Lung (tissue), 12 donors: Measurements from ENCODE around the gene AK9. TPM values are rescaled to one million over a fixed set of nuclear protein-coding genes. Genes with fewer than 3 reads are reported as not detected.

Source experiments
- ATAC-seq: fragments of 200-7000 bp; cut with Tn5 transposase; one replicate; pipeline ENCODE4 v1.9.1; 2020; ENCODE audit warnings: moderate number of reproducible peaks; ENCODE audit not compliant: insufficient read depth, low FRiP score
- DNase-seq, 3 donors: peaks; one replicate each; pipeline ENCODE4 v3.0.0-alpha.2; 2013 to 2017
- H3K27ac ChIP-seq, 2 donors: one replicate each; pipeline ENCODE4 v1.5.1; 2013; ENCODE audit warnings: mild to moderate bottlenecking in 2 of 2, moderate library complexity in 2 of 2, control low read depth in 1 of 2, inconsistent platforms in 1 of 2, low read depth in 1 of 2, low read length in 1 of 2
- H3K27me3 ChIP-seq, 3 donors: one replicate each; pipeline ENCODE4 v1.5.1; 2013; ENCODE audit warnings: low read length in 2 of 3; ENCODE audit not compliant: control insufficient read depth in 3 of 3, insufficient read depth in 3 of 3
- H3K36me3 ChIP-seq, 4 donors: one replicate each; pipeline ENCODE4 v1.5.1; 2013; ENCODE audit warnings: low read length in 4 of 4, mild to moderate bottlenecking in 1 of 4, moderate library complexity in 1 of 4; ENCODE audit not compliant: control insufficient read depth in 4 of 4, insufficient read depth in 4 of 4
- H3K4me1 ChIP-seq, 5 donors: one replicate each; pipeline ENCODE4 v1.5.1; 2013; ENCODE audit warnings: low read length in 5 of 5, mild to moderate bottlenecking in 2 of 5, moderate library complexity in 1 of 5; ENCODE audit not compliant: control insufficient read depth in 5 of 5, insufficient read depth in 5 of 5
- H3K4me3 ChIP-seq: one replicate; pipeline ENCODE4 v1.5.1; 2013; ENCODE audit warnings: mild to moderate bottlenecking, control low read depth, moderate library complexity
- H3K9ac ChIP-seq, 2 donors: one replicate each; pipeline ENCODE4 v1.5.1; 2013; ENCODE audit warnings: low read length in 2 of 2, control low read depth in 1 of 2; ENCODE audit not compliant: insufficient read depth in 1 of 2
- H3K9me3 ChIP-seq, 4 donors: one replicate each; pipeline ENCODE4 v1.5.1; 2013; ENCODE audit warnings: low read length in 3 of 4, mild to moderate bottlenecking in 1 of 4, moderate library complexity in 1 of 4; ENCODE audit not compliant: control insufficient read depth in 4 of 4, insufficient read depth in 3 of 4
- CTCF ChIP-seq: IDR thresholded peaks from 2 replicates; pipeline ENCODE4 v1.5.1; 2012; ENCODE audit warnings: mild to moderate bottlenecking; ENCODE audit errors: control extremely low read depth, extremely low read depth
- WGBS, 2 donors: extraction: QIAGEN DNeasy Blood & Tissue Kit; methylation state at CpG; one replicate each; pipeline ENCODE4 v1.1.7; 2013; 5-methylcytosine and 5-hydroxymethylcytosine counted together
- polyA plus RNA-seq, 2 donors: library from polyadenylated mRNA; stranded (reverse); fragments of 200-250 nt; gene quantifications; one replicate each; pipeline ENCODE4 v1.2.1, GENCODE V29; 2013
- total RNA-seq, 2 donors: library from RNA; depleted of rRNA in 1 of 2; stranded (reverse); fragments of >200 nt in 1 of 2; gene quantifications; one replicate each; pipeline ENCODE4 v1.2.1, GENCODE V29; 2014 to 2021
- donor health status: control.
- donor health status: control.
- donor health status: Bipolar disorder and iron deficiency.
- donor health status: healthy.
- donor health status: DM: yes; HTN: yes; CAD: no.

AK9 gene
- total and polyA plus RNA-seq, 4 donors = 4.1 to 26.3 (median 7.2) TPM

DNA sequence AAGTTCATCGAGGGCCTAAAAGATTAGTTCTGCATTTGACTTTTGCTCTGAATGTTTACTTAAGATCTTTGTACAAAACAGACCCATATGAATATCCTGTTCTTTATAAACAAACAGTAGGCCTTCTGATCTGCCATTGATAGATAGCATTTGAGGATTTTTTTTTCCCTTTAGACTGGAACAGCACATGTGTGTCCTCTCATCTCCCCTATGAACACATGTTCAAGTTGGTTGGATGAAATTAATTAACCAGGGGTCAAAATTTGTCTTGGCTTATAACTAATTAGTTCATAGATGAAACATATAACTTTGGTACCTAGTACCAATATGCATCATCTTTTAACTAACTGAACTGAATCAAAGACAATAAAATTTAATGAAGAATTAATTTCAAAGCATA is 81.3 kb downstream of the AK9 start:
- no peak for TF ChIP-seq CTCF
- 60 to 73% methylated on average over 1 of the region's 1 CpG for WGBS, 2 donors
- H3K9me3 ChIP-seq = peaks cover 0 to 5% (median 0%) of the 10 kb centered on the region in 4 donors
- no peak overlapping the region for H3K9ac ChIP-seq
- ATAC-seq = no peak
- no peak overlapping the region for H3K4me3 ChIP-seq
- no peak for DNase-seq
- no peak overlapping the region for H3K27ac ChIP-seq
- H3K36me3 ChIP-seq = peaks cover 0 to 3% (median 0%) of the 10 kb centered on the region in 4 donors
- no peaks in the 10 kb centered on the region for H3K4me1 ChIP-seq
- no peaks in the 10 kb centered on the region for H3K27me3 ChIP-seq

DNA sequence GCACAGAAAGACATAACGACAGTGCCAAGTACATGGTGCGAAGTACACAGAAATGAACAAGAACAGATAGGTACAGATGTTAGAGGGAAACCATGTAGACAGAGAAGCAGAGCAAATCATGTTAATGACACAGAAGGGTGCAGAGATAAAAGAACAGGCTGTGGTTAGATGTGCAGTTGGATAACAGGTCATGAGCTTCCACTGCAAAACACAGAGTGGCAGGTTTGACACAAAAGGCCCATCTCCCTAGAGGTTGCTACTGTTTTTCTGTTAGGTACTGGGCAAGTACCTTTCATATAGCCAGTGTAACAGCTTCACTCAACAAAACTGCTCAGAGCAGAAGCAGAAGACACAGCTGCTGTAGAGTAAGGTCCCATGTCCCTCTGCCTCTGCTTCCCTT is 84.6 kb downstream of the AK9 start:
- H3K36me3 ChIP-seq = peaks cover 0 to 3% (median 0%) of the 10 kb centered on the region in 4 donors
- H3K27me3 ChIP-seq = no peaks in the 10 kb centered on the region
- H3K9ac ChIP-seq = no peak overlapping the region
- ATAC-seq (no peak), DNase-seq (no peak)
- peaks cover 0 to 5% (median 0%) of the 10 kb centered on the region in 4 donors for H3K9me3 ChIP-seq
- H3K27ac ChIP-seq = no peak overlapping the region
- 96 to 98% methylated on average over 2 of the region's 2 CpGs for WGBS, 2 donors
- no peaks in the 10 kb centered on the region for H3K4me1 ChIP-seq
- no peak for TF ChIP-seq CTCF
- no peak overlapping the region for H3K4me3 ChIP-seq

DNA sequence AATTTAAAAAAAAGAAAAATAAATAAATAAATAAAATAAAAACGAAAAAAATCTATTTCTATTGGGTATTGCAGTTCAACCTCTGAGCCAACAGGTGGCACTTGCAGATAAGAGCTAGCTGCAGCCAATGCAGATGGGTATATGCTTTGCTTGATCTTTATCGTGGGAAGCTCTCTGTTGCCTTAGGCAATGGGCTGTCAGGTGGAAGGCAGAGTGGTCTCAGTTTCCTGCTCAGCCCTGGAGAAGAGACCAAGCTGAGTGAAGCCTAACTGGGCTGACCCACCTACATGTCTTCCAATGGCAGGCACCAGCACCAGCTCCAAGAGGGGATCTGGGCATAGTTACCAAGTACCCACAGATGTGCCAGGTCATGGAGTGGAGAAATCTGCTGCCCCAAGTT is 95.0 kb downstream of the AK9 start:
- peak; percentile 5 for TF ChIP-seq CTCF
- Histone ChIP-seq H3K27me3 (no peaks in the 10 kb centered on the region), H3K9ac (no peak overlapping the region), H3K9me3 (peaks cover 0 to under 1% (median 0%) of the 10 kb centered on the region in 4 donors), H3K36me3 (no peaks in the 10 kb centered on the region), H3K27ac (no peak overlapping the region), H3K4me1 (no peaks in the 10 kb centered on the region), H3K4me3 (no peak overlapping the region)
- ATAC-seq (no peak), DNase-seq (no peak)
- WGBS, 2 donors = 12 to 15% methylated on average over 2 of the region's 2 CpGs

- Histone ChIP-seq H3K9ac (no peak overlapping the region), H3K9me3 (no peaks in the 10 kb centered on the region), H3K36me3 (peaks cover 0 to 1% (median 0%) of the 10 kb centered on the region in 4 donors), H3K4me3 (no peak overlapping the region), H3K4me1 (no peaks in the 10 kb centered on the region), H3K27me3 (no peaks in the 10 kb centered on the region), H3K27ac (no peak overlapping the region)
- ATAC-seq (no peak), DNase-seq (no peak)
- 80 to 85% methylated on average over 8 of the region's 8 CpGs for WGBS, 2 donors
- no peak for TF ChIP-seq CTCF
These were observed 110.5 kb downstream of the AK9 start for GRCh38 chr6:109580519-109580918.
